ACC112 (cell line): ENCODE data around the gene PDE1A.
"Not testable (repeated sequence)": the region's sequence is repeated elsewhere in the genome, so short reads cannot be mapped to it uniquely, and the experiment has no call there.

Experiments used
- H2AFZ ChIP-seq: fragments of 200-600 bp; sonication (generic); one replicate; pipeline ENCODE4 v1.6.0; 2017; ENCODE audit warnings: antibody characterized with exemption, low read length; ENCODE audit not compliant: unreplicated experiment
- H3K27ac ChIP-seq: fragments of 200-600 bp; sonication (generic); 2 replicates; pipeline ENCODE4 v1.5.1; 2014; ENCODE audit warnings: low read depth, mild to moderate bottlenecking, antibody characterized with exemption, low read length, moderate library complexity
- H3K27me3 ChIP-seq: fragments of 200-600 bp; sonication (generic); 2 replicates; pipeline ENCODE4 v1.6.1; 2014; ENCODE audit warnings: mild to moderate bottlenecking, antibody characterized with exemption, low read length, moderate library complexity, mixed read lengths; ENCODE audit not compliant: insufficient read depth
- H3K36me3 ChIP-seq: fragments of 200-600 bp; sonication (generic); 2 replicates; pipeline ENCODE4 v1.6.1; 2016; ENCODE audit warnings: mild to moderate bottlenecking, antibody characterized with exemption, low read length, moderate library complexity, mixed read lengths; ENCODE audit not compliant: insufficient read depth
- H3K4me1 ChIP-seq: fragments of 200-600 bp; sonication (generic); one replicate; pipeline ENCODE4 v1.6.1; 2016; ENCODE audit warnings: low read length, mixed read lengths; ENCODE audit not compliant: insufficient read depth, unreplicated experiment, control insufficient read depth
- H3K4me3 ChIP-seq: fragments of 200-600 bp; sonication (generic); 2 replicates; pipeline ENCODE4 v1.5.1; 2014; ENCODE audit warnings: mild to moderate bottlenecking, low read depth, low read length
- H3K79me2 ChIP-seq: fragments of 200-600 bp; sonication (generic); one replicate; pipeline ENCODE4 v1.6.0; 2016; ENCODE audit warnings: low read length; ENCODE audit not compliant: control insufficient read depth, unreplicated experiment, insufficient read depth

PDE1A gene

GRCh38 chr2:182283512-182283911 is 143.3 kb downstream of the PDE1A start:
- Histone ChIP-seq H3K4me3 (no peak overlapping the region), H3K27me3 (no peaks in the 10 kb centered on the region), H3K4me1 (peaks cover 11% of the 10 kb centered on the region), H3K27ac (no peak overlapping the region), H3K79me2 (no peaks in the 10 kb centered on the region), H2AFZ (no peak overlapping the region), H3K36me3 (no peaks in the 10 kb centered on the region)

GRCh38 chr2:182281276-182281675 is 145.6 kb downstream of the PDE1A start:
- Histone ChIP-seq H3K27me3 (no peaks in the 10 kb centered on the region), H3K36me3 (no peaks in the 10 kb centered on the region), H3K79me2 (no peaks in the 10 kb centered on the region), H3K27ac (no peak overlapping the region), H2AFZ (no peak overlapping the region), H3K4me1 (peaks cover 11% of the 10 kb centered on the region), H3K4me3 (no peak overlapping the region)

GRCh38 chr2:182280118-182280517 is 146.7 kb downstream of the PDE1A start:
- Histone ChIP-seq H3K4me1 (peaks cover 11% of the 10 kb centered on the region), H3K4me3 (no peak overlapping the region), H3K27ac (no peak overlapping the region), H3K79me2 (no peaks in the 10 kb centered on the region), H2AFZ (no peak overlapping the region), H3K36me3 (no peaks in the 10 kb centered on the region), H3K27me3 (no peaks in the 10 kb centered on the region)

- not testable (repeated sequence) for H3K4me1 ChIP-seq, H3K27ac ChIP-seq, H3K79me2 ChIP-seq, H2AFZ ChIP-seq, H3K36me3 ChIP-seq, H3K4me3 ChIP-seq, H3K27me3 ChIP-seq
Measured at GRCh38 chr2:182276662-182277061, 150.2 kb downstream of the PDE1A start.

- H3K36me3 ChIP-seq = no peaks in the 10 kb centered on the region
- H3K4me3 ChIP-seq = no peak overlapping the region
- no peak overlapping the region for H3K27ac ChIP-seq
- H3K4me1 ChIP-seq = no peaks in the 10 kb centered on the region
- H2AFZ ChIP-seq = no peak overlapping the region
- H3K27me3 ChIP-seq = no peaks in the 10 kb centered on the region
- no peaks in the 10 kb centered on the region for H3K79me2 ChIP-seq
Measured at GRCh38 chr2:182267971-182268370, 158.9 kb downstream of the PDE1A start.

DNA sequence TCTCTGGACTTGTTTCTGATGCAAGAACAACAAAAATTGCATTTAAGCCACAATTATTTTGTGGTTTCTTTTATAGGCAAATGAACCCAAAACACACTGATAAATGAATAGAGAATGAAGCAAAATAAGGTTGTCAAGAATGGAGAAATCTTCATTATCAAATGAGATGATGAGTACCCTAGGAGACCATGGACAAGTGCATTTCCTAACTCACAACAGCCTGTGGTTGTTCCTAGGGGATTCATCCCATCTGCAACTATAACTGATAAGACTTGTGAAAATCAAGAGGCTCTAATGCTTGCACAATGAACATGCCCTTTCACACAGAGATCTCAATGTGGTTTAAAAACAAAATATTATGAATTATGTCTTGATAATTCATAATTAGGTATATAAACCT is 159.9 kb downstream of the PDE1A start:
- Histone ChIP-seq H2AFZ (no peak overlapping the region), H3K27me3 (no peaks in the 10 kb centered on the region), H3K27ac (no peak overlapping the region)

DNA sequence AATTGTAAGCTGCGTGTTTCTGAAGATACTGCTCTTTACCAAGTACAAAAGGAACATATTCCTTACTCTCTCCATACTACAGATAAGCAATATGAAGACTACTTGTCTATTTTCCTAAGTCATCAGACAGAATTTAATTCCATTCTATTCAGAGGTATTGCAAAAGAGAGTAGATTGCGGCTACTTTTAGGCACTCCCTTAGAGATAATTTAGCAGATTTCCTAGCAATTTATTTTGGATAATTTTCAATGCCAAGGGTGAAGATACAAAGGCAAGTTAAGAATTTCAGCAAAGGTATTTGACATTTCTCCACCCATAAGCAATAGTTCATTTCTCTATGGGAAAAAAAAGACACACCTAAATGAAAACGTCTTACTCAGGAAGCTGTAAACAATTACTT is 161.1 kb downstream of the PDE1A start:
- no peak overlapping the region for H2AFZ ChIP-seq
- peaks cover 3% of the 10 kb centered on the region for H3K4me1 ChIP-seq
- no peaks in the 10 kb centered on the region for H3K27me3 ChIP-seq

More for the DNA sequence above, 159.9 kb downstream of the PDE1A start:
- Histone ChIP-seq H3K36me3 (no peaks in the 10 kb centered on the region), H3K4me3 (no peak overlapping the region), H3K4me1 (no peaks in the 10 kb centered on the region), H3K79me2 (no peaks in the 10 kb centered on the region)

GRCh38 chr2:182261860-182262387 is 164.9 kb downstream of the PDE1A start:
- H2AFZ ChIP-seq = no peak overlapping the region

More for the DNA sequence above, 161.1 kb downstream of the PDE1A start:
- Histone ChIP-seq H3K4me3 (no peak overlapping the region), H3K27ac (no peak overlapping the region), H3K36me3 (no peaks in the 10 kb centered on the region), H3K79me2 (no peaks in the 10 kb centered on the region)

GRCh38 chr2:182259629-182260150 is 167.1 kb downstream of the PDE1A start:
- peak overlapping the region; percentile 43 for H3K27ac ChIP-seq
- peaks cover 17% of the 10 kb centered on the region for H3K4me1 ChIP-seq
- H2AFZ ChIP-seq = peak overlapping the region; percentile 16

More at GRCh38 chr2:182261860-182262387, 164.9 kb downstream of the PDE1A start:
- H3K4me3 ChIP-seq = no peak overlapping the region
- H3K4me1 ChIP-seq = peaks cover 17% of the 10 kb centered on the region
- no peaks in the 10 kb centered on the region for H3K27me3 ChIP-seq
- H3K36me3 ChIP-seq = no peaks in the 10 kb centered on the region
- no peak overlapping the region for H3K27ac ChIP-seq
- no peaks in the 10 kb centered on the region for H3K79me2 ChIP-seq

DNA sequence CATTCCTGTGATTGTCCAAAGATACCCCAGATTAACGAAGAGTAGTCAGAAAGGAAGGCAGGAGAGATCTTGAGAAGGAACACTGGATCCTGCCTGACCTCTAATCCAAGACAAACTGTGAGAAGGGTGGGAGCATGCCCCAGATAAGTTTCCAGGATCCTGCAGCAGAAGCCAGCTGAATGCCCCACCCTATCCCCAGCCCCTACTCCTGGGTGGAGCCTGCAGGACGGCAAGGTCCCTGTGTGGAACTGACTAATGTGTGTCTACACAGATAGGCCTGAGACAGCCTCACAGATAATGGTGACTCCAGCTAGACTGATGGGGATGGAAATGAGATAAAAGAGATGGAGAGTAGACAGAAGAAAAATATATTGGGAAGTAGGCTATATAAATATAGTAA is 174.3 kb downstream of the PDE1A start:
- Histone ChIP-seq H2AFZ (no peak overlapping the region), H3K36me3 (no peaks in the 10 kb centered on the region), H3K27ac (no peak overlapping the region), H3K4me3 (no peak overlapping the region), H3K27me3 (no peaks in the 10 kb centered on the region), H3K79me2 (no peaks in the 10 kb centered on the region), H3K4me1 (no peaks in the 10 kb centered on the region)

More at GRCh38 chr2:182259629-182260150, 167.1 kb downstream of the PDE1A start:
- Histone ChIP-seq H3K27me3 (no peaks in the 10 kb centered on the region), H3K36me3 (no peaks in the 10 kb centered on the region), H3K79me2 (no peaks in the 10 kb centered on the region), H3K4me3 (peak overlapping the region; percentile 5; the same call in 1 of the 2 replicates)

DNA sequence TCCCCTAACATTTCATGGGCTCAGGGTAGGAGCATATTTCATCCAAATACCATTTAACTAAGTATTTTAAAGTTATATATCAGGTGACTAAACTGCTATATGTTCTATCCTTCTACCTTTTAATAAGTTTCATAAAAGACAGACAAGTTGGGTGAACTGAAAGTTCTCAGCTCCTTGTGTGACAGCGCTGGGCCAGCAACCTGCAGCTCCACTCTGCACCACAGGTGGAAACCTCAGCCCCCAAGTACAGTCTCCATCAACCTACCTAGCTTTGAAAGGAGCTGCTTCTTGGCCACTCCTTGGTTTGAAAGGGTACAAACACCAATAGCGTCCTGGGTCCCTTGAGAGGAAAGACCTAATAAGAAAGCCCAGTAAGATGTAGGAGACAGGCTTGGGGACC is 177.9 kb downstream of the PDE1A start:
- no peak overlapping the region for H2AFZ ChIP-seq
- no peaks in the 10 kb centered on the region for H3K4me1 ChIP-seq
- no peaks in the 10 kb centered on the region for H3K27me3 ChIP-seq
- H3K36me3 ChIP-seq = no peaks in the 10 kb centered on the region
- H3K79me2 ChIP-seq = no peaks in the 10 kb centered on the region
- H3K4me3 ChIP-seq = no peak overlapping the region
- H3K27ac ChIP-seq = no peak overlapping the region
